GM18526 (cell line): ENCODE measurements around the gene NKD1.

Experiments used
- POLR2A ChIP-seq: IDR thresholded peaks from 3 replicates; pipeline ENCODE4 v1.6.1; 2011; ENCODE audit not compliant: insufficient read length; ENCODE audit errors: extremely low read depth

The NKD1 gene

DNA sequence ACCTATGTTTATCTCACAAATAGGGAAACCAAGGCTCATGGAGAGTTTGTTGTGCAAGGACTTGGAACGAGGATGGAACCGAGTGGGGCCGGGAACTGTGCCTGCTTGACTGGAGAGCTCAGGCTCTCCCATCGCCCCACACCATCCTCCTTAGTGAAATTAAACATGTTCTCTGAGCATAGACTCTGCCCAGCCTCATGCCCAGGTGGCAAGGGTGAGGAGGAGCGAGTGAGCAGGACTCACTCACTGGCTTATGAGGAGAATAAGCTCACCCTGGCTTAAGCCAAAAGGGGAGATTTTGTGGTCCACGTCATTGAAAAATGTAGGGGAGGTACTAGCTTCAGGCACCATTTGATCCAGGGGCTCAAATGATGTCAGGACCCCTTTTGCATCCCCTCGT lies 44.8 kb downstream of the NKD1 start:
- no peak for TF ChIP-seq POLR2A

GRCh38 chr16:50593410-50594150 lies 45.4 kb downstream of the NKD1 start:
- TF ChIP-seq POLR2A, result no peak

- no peak for TF ChIP-seq POLR2A
These were observed 46.4 kb downstream of the NKD1 start for GRCh38 chr16:50594308-50595260.

- TF ChIP-seq POLR2A, result no peak
These were observed 47.7 kb downstream of the NKD1 start for GRCh38 chr16:50595859-50596258.

DNA sequence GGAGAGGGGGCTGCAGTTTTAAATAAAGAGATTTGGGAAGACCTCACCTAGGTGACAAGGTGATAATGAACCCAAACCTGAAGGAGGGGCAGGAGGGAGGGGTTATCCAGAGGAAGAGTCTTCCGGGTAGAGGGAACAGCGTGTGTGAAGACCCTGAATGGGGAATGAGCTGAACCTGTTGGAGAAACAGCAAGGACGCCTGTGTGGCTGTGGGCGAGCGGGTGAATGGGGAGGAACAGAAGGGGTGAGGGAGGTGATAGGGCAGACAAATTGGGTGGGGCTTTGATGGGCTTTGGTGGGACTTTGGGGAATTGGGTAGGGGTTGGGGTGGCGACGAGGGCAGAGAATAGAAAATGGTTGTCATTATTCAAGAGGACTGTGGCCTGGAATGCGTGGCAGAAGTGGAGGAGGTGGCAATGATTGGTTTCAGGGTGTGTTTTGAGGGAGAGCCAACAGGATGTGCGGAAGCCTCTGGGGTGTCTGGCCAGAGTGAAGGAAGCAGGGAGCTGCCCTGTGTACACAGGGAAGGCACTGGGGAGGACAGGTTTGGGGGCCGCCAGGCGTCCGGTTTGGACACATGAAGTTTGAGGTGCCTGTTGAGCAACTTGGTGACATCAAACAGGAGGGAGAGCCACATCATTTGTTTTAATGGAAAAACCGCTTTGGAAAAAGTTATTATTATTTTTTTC lies 48.7 kb downstream of the NKD1 start:
- TF ChIP-seq POLR2A, result no peak

- TF ChIP-seq POLR2A, result no peak
These were observed 49.5 kb downstream of the NKD1 start for GRCh38 chr16:50597563-50598255.

GRCh38 chr16:50598256-50598894 lies 50.2 kb downstream of the NKD1 start:
- no peak for TF ChIP-seq POLR2A

- TF ChIP-seq POLR2A, result no peak
These were observed 50.8 kb downstream of the NKD1 start for GRCh38 chr16:50598936-50599361.

- no peak for TF ChIP-seq POLR2A
These were observed 51.3 kb downstream of the NKD1 start for GRCh38 chr16:50599494-50599893.

DNA sequence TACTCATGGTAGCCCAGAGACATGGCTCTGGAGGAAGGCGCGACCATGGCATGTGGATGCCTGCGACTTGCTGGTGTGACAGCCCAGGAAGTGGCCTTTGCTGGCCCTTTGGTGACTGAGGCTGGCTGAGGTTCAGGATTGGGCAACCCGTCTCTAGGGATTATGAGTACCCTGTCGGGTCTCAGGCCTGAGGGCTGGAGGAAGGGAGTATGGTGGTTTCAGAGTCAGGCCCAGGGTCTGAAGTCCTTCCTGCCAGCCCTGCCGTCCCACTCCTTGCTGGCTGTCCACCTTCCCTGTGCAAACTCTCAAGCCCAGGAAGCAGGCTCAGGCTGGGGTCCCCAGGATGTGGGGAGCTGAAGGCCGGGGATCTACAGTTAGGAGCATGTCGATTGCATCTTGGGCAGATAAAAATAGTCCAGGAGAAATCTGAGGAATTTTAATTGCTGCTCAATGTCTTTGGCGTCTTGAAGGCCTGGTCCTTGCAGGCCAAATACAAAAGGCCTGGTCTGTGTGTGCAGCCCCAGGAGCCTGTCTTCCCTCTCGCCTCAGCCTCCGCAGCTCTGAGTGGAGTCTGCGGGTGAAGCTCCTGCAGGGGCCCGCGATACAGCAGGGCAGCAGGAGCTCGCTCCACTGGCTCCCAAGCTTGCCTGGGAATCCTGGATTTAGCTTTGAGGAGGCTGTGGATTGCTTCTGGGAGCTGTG lies 52.5 kb downstream of the NKD1 start:
- TF ChIP-seq POLR2A, result no peak

DNA sequence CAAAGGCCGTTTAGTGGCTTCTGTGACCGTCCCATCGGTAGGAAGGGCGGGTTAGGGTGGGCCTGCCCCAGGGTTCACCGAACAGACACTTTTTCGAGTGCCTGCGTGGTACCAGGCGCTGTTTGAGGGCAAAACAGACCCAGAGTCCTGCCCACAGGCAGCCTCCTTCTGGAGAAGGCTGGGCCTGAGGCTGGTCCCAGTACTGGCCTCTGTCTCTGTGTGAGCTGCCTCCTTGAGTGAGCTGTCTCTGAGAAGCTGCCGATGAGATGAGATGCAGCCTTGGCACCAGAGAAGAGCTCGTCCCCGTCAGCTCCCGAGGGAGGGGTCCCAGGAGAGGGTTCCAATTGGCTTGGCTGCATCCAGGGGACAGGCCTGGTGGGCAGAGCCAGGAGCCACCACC lies 53.1 kb downstream of the NKD1 start:
- no peak for TF ChIP-seq POLR2A

DNA sequence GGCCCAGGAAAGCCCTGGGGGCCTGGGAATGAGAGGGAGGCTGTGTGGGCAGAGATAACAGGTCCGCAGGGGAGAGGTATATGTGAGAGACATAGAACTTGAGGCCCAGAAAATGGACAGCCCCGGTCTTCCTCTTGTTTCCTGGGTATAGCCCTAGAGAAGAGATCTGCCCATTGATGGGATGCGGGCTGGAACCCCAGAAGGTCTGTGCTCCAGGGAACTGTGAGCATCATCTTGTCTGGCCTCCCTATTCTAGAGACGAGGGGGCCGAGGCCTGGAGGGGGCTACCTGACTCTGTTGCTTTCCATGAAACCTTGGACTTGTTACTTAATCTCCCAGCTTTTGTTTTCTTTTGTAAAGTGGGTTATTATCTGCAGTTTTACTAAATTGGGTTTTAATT lies 53.9 kb downstream of the NKD1 start:
- TF ChIP-seq POLR2A, result no peak

- TF ChIP-seq POLR2A, result no peak
These were observed 54.5 kb downstream of the NKD1 start for GRCh38 chr16:50602531-50603205.
